GM21515 (cell line): ENCODE results near the gene NCDN.
"Not testable (repeated sequence)": the region's sequence is repeated elsewhere in the genome, so short reads cannot be mapped to it uniquely, and the experiment has no call there.

Experiments
- ATAC-seq: cut with Tn5 transposase; IDR thresholded peaks from one replicate; pipeline ENCODE4 v1.9.1; 2021; ENCODE audit not compliant: unreplicated experiment

NCDN gene

DNA sequence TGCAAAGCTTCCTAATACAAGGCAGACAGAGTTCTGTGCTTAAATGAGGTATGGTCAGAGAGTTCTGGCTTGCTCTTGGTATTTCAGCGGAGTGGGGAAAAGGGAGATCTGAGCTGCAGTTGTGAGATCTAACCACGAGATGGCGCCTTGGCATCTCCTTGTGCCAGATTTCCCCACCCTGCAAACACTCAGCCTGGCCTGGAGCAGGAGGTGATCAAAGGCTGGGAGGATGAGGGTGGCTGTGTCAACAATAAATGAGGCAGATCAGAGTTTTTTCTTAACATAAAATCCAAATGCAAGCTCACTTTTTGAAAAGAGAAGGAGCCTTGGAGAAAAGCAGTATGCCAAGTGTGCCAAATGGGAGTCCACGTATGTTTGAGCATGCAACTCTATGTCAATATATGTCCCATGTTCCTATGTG is 11.4 kb downstream of the NCDN start:
- ATAC-seq: no peak

DNA sequence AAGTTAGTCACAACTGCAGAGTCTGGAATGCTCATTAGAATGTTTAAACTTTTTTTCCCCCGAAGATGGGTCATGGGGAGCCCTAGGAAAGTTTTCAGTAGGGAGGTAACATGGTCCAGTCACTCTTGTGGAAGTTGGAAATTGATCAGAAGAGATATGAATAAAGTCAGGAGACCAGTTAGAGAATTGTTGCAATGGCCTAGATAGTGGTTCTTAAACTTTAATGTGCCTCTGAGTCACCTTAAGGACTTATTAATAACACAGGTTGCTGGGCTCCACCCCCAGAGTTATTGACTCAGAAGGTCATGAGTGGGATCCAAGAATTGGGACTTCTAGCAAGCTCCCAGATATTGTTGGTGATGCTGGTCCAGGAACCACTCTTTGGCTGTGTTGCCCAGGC is 12.3 kb downstream of the NCDN start:
- ATAC-seq: no peak

DNA sequence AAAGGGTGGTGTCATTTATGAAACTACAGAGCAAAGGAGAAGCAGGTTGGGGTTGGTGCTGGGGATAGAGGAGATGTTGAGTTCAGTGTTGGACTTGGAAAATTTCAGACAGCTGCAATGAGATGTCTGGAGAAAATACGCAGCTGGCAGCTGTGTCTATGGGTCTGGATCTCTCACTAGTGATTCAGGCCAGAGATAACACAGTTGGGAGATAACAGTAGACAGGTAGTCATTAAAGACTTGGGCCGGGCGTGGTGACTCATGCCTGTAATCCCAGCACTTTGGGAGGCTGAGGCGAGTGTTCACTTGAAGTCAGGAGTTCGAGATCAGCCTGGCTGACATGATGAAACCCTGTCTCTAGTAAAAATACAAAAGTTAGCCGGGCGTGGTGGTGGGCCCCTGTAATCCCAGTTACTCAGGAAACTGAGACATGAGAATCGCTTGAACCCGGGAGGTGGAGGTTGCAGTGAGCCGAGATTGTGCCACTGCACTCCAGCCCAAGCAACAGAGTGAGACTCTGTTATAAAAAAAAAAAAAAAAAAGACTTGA is 13.1 kb downstream of the NCDN start:
- ATAC-seq: no peak

DNA sequence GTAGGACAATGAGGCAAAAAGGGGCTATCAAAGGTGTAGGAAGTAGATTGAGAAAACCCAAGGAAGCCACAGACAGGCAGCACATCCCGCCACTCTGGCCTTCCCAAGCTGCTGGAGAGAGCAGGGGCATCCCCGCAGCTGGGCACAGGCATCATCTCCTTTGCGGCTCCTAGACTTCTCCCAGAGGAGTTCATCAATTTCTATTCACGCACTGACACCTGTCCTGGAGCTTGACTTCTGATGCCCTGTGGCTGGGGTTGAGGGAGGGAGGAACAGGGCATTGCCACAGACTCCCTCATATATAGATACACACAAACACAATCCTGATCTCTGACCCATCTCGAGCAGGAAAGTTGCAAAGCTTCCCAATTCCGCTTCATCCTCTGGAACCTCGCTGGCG is 13.7 kb downstream of the NCDN start:
- no peak for ATAC-seq

DNA sequence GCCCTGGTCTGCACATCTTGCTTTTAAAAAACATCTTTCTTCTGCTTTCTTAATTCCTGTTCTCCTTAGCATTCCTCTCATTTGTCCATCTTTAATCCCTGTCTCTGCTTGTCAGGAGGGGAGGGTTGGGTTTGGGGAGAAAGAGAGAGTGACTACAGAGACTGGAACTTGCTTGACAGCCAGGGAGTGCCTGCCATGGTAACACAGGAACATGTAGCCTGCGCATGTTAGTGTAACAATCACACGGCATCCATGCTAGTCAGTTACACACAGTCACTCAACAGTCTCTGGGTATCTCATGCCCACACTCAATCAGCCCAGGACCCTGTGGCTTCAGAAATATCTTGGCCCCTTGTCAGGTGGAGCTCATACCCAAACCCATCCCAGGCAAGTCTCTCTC is 14.7 kb downstream of the NCDN start:
- ATAC-seq: no peak

DNA sequence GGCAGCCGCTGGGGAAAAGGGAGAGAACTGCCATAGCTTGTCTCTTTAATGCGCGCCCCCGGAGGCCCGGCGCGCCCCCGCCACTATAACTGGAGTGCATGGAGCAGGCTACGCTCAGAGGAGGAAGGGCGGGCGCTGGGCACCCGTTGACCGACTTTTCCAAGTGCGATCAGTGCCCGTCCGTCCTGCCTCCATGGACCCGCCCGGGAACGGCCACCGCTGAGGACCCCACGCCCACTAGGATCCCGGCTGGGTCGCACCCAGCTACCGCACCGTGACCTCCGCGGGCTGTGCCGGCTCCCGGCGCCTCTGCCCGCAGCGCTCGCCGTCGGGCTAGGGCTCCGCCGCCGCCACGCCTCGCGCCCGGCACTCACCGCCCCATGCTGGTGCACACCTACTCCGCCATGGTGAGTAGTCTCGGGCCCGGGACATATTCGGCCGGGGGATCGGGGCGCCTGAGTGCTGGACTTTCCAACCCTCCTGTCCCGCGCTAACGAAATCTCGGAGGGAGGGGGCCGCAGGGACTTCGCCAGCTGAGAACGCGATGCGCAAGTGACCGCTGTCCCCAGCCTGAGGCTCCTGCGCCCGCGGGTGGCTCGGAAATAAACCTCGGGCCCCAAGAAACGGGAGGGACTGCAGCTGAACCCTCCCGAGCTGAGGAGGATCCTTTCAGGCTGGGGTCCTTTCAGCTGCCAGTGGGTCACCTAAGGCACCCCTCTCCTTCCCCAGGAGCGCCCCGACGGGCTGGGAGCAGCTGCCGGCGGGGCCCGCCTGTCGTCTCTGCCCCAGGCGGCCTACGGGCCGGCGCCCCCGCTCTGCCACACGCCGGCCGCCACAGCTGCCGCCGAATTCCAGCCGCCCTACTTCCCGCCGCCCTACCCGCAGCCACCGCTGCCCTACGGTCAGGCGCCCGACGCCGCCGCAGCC is 15.9 kb downstream of the NCDN start, which contains the start of gene TFAP2E:
TSS of gene TFAP2E (plus strand) at position 117 of the 927 bp plus-strand sequence. CDS start at position 381, 264 bp downstream.
- ATAC-seq: no peak

DNA sequence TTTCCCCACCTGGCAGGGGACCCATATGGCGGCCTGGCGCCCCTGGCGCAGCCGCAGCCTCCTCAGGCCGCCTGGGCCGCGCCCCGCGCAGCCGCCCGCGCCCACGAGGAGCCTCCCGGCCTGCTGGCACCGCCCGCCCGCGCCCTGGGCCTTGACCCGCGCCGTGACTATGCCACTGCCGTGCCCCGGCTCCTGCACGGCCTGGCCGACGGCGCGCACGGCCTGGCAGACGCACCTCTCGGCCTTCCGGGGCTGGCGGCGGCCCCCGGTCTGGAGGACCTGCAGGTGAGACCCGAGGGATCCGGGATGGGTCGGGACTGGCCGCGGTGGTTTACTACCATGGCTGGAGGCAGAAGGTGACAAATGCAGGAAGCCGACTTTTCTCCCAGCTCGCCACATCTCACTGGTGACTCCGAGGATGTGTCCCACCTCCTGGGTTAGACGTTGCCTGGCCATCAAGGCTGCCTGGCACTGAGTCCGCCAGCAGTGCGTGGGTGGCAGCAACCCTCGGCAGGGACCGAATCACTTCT is 16.6 kb downstream of the NCDN start:
- no peak for ATAC-seq

DNA sequence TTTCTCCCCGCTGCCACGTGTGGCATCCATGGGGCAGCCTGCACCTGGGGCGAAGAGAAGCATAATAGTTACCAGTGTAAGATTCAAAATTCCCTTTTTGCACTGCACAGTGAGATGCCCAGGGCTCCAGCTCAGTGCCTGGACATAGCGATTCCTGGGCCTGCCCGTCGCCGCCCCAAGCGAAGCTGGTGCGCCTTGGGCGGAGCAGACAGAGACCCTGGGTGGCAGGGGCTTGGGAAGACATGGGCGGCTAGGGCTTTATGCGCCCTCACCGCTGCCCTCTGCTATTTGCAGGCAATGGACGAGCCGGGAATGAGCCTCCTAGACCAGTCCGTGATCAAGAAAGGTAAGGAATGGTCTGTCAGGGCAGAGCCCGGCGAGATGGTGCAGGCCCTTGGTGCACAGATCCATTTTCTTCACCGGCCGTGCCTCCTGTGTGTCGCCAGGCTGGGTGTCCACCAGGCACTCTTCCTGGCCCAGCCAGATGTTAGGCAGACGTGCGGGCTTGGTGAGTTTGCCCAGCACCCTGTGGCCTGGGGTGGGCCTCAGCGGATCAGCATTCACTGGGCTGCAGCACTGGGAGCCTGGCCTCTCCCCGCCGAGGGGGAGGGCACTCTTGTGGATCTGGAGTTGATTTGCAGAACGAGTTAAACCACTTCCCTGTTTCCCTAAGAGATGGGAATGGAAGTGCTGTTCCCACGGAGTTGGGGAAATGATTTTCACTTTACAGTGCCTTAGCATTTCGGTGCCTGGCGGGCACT is 17.2 kb downstream of the NCDN start:
- no peak for ATAC-seq

DNA sequence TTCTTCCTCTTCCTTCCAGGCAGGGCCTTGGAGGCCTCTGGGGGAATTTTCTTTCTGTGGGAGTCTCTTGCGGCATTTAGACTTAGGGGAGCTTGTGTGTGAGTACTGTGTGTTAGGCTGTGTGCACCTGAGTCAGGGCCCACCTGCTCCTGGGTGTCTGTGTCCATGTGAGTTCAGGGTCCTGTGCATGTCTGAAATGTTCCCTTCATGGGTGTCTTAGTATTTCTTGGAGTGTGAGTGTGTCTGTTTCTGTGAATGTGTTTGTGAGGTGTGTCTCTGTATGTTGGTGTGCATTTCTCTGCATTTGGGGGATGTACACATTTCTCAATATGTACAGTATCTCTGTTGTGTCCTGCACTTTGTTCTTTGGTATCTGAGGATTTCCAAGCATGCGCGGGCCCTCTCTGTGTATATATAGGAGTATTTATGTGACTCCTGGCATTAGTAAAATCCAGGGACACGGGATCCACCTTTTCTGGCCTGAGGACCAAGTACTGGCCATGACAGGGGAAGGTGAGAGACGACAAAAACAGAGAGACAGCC is 17.9 kb downstream of the NCDN start:
- ATAC-seq: no peak

DNA sequence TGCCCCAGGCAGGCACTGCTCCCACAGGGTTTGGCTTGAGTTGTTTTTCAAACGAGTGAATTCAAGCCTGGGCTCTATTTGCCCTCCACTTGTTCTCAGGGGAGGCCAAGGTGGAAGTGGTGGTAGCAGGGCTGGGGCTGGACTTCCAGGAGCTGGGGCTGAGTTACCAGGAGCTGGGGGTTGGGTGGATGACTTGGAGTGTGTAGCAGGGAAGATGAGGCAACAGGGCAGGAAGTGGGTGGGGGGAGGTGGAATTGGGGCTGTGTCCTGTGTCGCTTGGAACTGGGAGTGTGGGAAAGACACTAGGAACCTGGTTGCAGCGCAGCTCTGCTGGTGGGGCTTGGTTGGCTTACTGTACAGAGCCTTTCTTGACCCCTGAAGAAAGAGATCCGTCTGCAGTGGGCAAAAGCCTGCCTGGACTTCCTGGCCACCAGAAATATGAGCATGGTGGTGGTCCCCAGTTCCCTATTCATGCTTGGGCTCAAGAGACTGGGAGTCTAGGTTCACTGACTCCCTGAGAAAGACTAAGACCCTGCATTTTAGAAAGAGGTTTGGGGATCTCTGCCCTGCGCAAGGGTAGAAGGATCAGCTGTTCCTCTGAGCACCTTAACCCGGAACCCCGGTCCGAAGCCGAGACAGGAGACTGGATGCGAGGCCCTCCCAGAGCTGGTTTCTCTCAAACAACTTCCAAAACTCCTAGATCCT is 18.6 kb downstream of the NCDN start:
- ATAC-seq: no peak

DNA sequence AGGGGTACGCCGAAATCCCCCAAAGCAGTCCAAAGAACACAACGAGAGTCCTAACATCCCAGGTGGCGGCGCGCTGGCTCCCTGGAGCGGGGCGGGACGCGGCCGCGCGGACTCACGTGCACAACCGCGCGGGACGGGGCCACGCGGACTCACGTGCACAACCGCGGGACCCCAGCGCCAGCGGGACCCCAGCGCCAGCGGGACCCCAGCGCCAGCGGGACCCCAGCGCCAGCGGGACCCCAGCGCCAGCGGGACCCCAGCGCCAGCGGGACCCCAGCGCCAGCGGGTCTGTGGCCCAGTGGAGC is 19.1 kb downstream of the NCDN start:
- not testable (repeated sequence) for ATAC-seq

DNA sequence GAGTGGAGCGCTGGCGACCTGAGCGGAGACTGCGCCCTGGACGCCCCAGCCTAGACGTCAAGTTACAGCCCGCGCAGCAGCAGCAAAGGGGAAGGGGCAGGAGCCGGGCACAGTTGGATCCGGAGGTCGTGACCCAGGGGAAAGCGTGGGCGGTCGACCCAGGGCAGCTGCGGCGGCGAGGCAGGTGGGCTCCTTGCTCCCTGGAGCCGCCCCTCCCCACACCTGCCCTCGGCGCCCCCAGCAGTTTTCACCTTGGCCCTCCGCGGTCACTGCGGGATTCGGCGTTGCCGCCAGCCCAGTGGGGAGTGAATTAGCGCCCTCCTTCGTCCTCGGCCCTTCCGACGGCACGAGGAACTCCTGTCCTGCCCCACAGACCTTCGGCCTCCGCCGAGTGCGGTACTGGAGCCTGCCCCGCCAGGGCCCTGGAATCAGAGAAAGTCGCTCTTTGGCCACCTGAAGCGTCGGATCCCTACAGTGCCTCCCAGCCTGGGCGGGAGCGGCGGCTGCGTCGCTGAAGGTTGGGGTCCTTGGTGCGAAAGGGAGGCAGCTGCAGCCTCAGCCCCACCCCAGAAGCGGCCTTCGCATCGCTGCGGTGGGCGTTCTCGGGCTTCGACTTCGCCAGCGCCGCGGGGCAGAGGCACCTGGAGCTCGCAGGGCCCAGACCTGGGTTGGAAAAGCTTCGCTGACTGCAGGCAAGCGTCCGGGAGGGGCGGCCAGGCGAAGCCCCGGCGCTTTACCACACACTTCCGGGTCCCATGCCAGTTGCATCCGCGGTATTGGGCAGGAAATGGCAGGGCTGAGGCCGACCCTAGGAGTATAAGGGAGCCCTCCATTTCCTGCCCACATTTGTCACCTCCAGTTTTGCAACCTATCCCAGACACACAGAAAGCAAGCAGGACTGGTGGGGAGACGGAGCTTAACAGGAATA is 19.7 kb downstream of the NCDN start:
- no peak for ATAC-seq

DNA sequence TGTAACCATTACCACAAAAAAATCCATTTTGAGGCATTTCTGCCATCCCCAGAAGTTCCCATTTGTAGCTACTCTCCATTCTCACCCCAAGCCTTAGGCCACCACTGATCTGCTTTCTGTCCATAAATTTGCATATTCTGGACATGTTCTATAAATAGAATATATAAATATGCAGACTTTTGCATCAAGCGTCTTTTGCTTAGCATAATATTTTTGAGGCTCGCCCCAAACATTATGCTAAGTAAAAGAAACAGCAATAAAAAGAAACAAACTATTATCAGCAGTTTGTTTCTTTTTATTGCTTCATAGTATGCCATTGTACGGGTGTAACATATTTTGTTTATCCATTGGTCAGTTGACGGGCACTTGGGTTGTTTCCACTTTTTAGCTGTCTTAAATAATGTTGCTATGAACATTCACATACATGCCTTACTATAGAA is 23.4 kb downstream of the NCDN start:
- ATAC-seq: no peak

DNA sequence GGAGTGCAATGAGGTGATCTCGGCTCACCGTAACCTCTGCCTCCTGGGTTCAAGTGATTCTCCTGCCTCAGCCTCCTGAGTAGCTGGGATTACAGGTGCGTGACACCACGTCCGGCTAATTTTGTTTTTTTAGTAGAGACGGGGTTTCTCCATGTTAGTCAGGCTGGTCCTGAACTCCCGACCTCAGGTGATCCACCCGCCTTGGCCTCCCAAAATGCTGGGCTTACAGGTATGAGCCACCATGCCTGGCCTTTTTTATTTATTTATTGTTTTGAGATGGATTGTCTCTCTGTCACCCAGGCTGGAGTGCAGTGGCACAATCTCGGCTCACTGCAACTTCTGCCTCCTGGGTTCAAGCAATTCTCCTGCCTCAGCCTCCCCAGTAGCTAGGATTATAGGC is 24.0 kb downstream of the NCDN start:
- ATAC-seq: not testable (repeated sequence)

DNA sequence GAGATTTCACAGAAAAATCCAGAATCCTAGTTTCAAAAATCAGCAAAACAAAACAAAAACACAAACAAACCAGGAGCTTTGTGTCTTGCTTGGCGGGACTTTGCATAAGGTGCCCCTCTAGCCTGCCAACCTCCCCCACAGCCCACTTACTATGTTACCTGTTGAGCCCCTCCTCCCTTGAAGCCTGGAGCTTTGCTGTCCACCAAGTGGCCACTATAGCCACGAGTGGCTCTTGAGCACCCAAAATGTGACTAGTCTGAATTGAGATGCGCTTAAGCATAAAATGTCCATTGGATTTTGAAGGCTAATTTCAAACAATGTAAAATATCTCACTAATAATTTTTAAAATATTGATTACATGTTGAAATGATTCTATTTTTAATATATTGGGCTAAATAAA is 27.7 kb downstream of the NCDN start:
- ATAC-seq: no peak

DNA sequence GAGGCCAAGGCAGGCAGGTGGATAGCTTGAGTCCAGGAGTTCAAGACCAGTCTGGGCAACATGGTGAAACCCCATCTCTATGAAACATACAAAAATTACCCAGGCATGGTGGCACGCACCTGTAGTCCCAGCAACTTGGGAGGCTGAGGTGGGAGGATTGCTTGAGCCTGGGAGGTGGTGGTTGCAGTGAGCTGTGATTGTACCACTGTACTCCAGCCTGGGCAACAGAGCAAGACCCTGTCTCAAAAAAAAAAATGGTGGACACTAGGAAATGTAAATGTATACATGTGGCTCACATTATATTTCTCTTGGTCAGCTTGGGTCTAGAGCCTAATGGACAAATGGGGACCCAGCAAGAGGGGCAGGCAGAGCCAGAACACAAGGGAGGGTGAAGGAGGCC is 28.2 kb downstream of the NCDN start:
- not testable (repeated sequence) for ATAC-seq

DNA sequence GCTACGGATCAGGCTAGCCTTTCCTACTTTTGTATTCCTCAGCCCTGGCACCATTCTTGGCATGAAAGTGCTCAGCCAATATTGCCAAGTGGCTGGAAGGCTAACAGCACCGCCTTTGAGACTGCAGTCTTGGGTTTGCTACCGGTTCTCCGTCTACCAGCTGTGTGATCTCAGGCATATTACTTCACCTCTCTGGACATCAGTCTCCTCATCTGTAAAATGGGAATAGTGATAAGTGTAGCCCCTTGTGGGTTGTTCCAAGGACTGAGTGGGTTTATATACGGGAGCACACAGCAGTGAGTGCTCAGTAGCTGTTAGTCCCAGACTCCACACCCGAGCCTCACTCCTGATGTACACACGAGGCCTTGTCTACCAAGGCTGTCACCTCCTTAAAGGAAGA is 29.2 kb downstream of the NCDN start:
- ATAC-seq: no peak

DNA sequence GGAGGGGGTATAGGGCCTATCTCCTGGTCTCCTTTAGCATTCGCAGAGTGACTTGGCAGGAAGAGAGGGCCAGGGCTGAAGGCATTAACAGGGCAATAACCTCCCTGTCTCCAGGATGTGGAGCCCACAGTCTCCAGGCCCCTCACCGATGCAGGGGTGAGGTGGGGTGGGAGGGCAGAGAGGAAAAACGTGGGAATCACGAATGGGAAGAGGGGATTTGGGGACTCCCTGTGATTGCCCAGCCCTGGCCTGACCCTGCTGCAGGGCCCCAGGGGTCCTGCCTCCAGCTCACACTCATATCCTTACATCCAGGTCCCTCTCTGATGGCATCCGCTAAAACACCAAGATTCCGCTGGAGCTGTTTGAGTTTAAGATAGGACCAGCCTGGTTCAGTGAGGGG is 30.1 kb downstream of the NCDN start:
- ATAC-seq: no peak

DNA sequence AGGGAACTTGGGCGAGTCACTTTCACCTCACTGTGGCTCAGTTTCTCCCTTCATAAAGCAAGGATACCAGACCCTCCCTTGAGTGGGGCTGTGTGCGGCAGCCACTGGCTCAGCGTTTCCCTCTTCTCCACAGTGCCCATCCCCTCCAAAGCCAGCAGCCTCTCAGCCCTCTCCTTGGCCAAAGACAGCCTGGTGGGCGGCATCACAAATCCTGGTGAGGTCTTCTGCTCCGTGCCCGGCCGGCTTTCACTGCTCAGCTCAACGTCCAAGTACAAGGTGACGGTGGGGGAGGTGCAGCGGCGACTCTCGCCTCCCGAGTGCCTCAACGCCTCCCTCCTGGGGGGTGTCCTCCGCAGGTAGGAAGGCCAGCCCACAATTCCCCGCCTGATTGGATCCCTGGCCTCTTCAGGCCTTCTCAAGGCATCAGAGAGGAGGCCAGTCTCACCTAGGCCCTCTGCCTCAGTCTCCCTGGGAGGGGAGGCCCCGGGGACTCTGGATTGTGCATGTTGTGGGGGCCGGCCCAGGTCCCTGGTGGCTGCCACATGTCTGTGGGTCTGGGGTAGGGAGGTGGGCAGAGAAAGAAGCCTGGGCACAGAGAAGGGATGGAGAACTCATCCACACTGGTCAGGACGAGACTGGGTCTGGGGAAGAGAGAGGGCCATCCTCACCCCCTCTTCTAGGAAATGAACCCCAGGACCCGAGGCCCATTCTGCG is 30.8 kb downstream of the NCDN start:
- no peak for ATAC-seq
